Heart left ventricle (tissue), 16 donors: ENCODE results near the gene NPHP4. TPM values are rescaled to one million over a fixed set of nuclear protein-coding genes. Genes with fewer than 3 reads are reported as not detected.

Experiments used
- ATAC-seq, 4 donors: fragments of 200-7000 bp; cut with Tn5 transposase; one replicate each; pipeline ENCODE4 v1.9.1; 2020 to 2022; ENCODE audit warnings: moderate library complexity in 4 of 4, mild to moderate bottlenecking in 3 of 4, moderate number of reproducible peaks in 1 of 4
- DNase-seq, 5 donors: peaks; one replicate each; pipeline ENCODE4 v3.0.0-alpha.2; 2020
- H3K27ac ChIP-seq, 12 donors: fragments of 200-600 bp; sonication (generic) in 4 of 12; one replicate each; pipeline versions ENCODE4 v1.5.0 to v1.8.0; 2016 to 2022; ENCODE audit warnings: mild to moderate bottlenecking in 2 of 12
- H3K27me3 ChIP-seq, 9 donors: fragments of 200-600 bp; sonication (generic) in 2 of 9; one replicate each; pipeline versions ENCODE4 v1.5.1 to v1.8.0; 2016 to 2022; ENCODE audit warnings: mild to moderate bottlenecking in 3 of 9
- H3K36me3 ChIP-seq, 9 donors: fragments of 200-600 bp; sonication (generic) in 2 of 9; one replicate each; pipeline versions ENCODE4 v1.5.0 to v1.8.0; 2018 to 2022; ENCODE audit warnings: mild to moderate bottlenecking in 2 of 9
- H3K4me1 ChIP-seq, 12 donors: fragments of 200-600 bp; sonication (generic) in 4 of 12; one replicate each; pipeline versions ENCODE4 v1.5.0 to v1.8.0; 2016 to 2022; ENCODE audit warnings: mild to moderate bottlenecking in 3 of 12
- H3K4me3 ChIP-seq, 12 donors: fragments of 200-600 bp; sonication (generic) in 4 of 12; one replicate each; pipeline versions ENCODE4 v1.5.0 to v1.8.0; 2017 to 2022; ENCODE audit warnings: mild to moderate bottlenecking in 9 of 12, moderate library complexity in 4 of 12
- H3K9me3 ChIP-seq, 12 donors: fragments of 200-600 bp; sonication (generic) in 4 of 12; one replicate each; pipeline versions ENCODE4 v1.5.0 to v1.8.0; 2016 to 2022; ENCODE audit warnings: mild to moderate bottlenecking in 1 of 12
- POLR2A ChIP-seq, 2 donors: fragments of 450-650 bp; IDR thresholded peaks; one replicate each; pipeline ENCODE4 v1.6.1; 2017; ENCODE audit warnings: antibody characterized with exemption in 2 of 2, mild to moderate bottlenecking in 2 of 2, moderate library complexity in 2 of 2
- WGBS, 4 donors: extraction: QIAGEN DNeasy Blood & Tissue Kit in 2 of 4; methylation state at CpG; one replicate each; pipeline versions ENCODE4 v1.1.5 to v1.1.7; 2013 to 2018; 5-methylcytosine and 5-hydroxymethylcytosine counted together
- intact Hi-C, 10 donors: fragments of 100-400 bp; cut with DNase I; formaldehyde crosslinking; loops; one replicate each; pipeline versions ENCODE4 v1.11.1 to v1.14.2; 2022
- polyA plus RNA-seq, 2 donors: library from polyadenylated mRNA; stranded (reverse); fragments of 200-250 nt; gene quantifications; one replicate each; pipeline ENCODE4 v1.2.3, GENCODE V29; 2013
- total RNA-seq, 9 donors: library from RNA; depleted of rRNA in 2 of 9; stranded (reverse); fragments of >200 nt in 2 of 9; fragmentation: NEBNext Ultra II Directional in 3 of 9; extraction: Animal tissue kit (Norgen Biotek cat#: 25700) in 3 of 9; gene quantifications; one replicate each; pipeline versions ENCODE4 v1.1.0 to v1.2.4, GENCODE V29; 2016 to 2023
- TF ChIP-seq, protein P1 (sequence below), 12 donors: fragments of 200-600 bp; sonication (generic) in 4 of 12; IDR thresholded peaks; one replicate each; pipeline versions ENCODE4 v1.5.0 to v1.8.0; 2018 to 2022; ENCODE audit warnings: antibody characterized with exemption in 12 of 12, mild to moderate bottlenecking in 5 of 12
- donor health status: ischemic (EF 13 %, LVEDD 7.1; RV severe dilation, severe dysfunction).
- donor health status: healthy with polysubstance abuse.
- donor health status: DM: no; HTN: yes; CAD: no.
- donor health status: DM: no; HTN: no; CAD: no.
- donor health status: ischemic (EF 25% LVEDD 6.9; RV normal size, moderate dysfunction).
- donor health status: ischemic (EF 25% LVEDD 5.7; RV mildly dilated, moderate dysfunction).
- donor health status: healthy.
- donor health status: DM: yes; HTN: yes; CAD: no.
- donor health status: ischemic (EF 35%, LVEDD 5.7; RV mildly dilated, moderate dysfunction).
- donor health status: nonischemic (EF 11% LVEDD 7.7; RV severe dilation, severe dysfunction).
- donor health status: DM: yes; HTN: yes; CAD: no.
- donor health status: PGD.
- donor health status: ischemic (EF 29% LVEDD 5.4; RV normal size, mild dysfunction).
- donor health status: nonischemic (EF 23%, LVEDD 6.1; RV moderate dilation, normal function).

Gene NPHP4
- total and polyA plus RNA-seq, 11 donors, result 2.1 to 6.3 (median 3.1) TPM

DNA sequence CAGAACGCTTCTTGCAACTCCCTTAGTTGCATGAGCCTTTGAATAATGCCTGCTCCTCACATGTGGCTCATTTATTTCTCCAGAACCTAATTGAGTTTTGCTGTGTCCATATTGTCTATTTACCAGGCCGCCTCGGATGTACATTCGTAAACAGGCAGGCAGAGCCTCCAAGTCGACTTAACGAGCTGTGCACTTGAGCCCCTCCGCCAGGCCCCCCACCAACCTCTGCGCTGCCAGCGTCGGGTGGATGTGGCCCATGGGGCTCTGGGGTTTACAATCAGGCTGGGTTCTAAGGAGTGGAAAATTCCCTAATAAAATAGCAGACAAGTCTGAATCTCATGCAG lies 106.1 kb downstream of the NPHP4 start:
- no peak for ATAC-seq
- H3K4me1 ChIP-seq, result peaks cover 0 to 8% (median 0%) of the 10 kb centered on the region in 12 donors
- intact Hi-C loops, result no loop called here
- peak in 1 of 5 donors; percentile 14 for DNase-seq
- no peak overlapping the region for H3K4me3 ChIP-seq
- no peaks in the 10 kb centered on the region for H3K27me3 ChIP-seq
- H3K36me3 ChIP-seq, result peaks cover 0 to 36% (median 0%) of the 10 kb centered on the region in 9 donors
- 86 to 93% (median 91%) methylated on average over 10 of the region's 10 CpGs for WGBS, 4 donors
- TF ChIP-seq POLR2A (IDR thresholded peaks at IDR 0.05), result no peak
- TF ChIP-seq, protein P1, sequence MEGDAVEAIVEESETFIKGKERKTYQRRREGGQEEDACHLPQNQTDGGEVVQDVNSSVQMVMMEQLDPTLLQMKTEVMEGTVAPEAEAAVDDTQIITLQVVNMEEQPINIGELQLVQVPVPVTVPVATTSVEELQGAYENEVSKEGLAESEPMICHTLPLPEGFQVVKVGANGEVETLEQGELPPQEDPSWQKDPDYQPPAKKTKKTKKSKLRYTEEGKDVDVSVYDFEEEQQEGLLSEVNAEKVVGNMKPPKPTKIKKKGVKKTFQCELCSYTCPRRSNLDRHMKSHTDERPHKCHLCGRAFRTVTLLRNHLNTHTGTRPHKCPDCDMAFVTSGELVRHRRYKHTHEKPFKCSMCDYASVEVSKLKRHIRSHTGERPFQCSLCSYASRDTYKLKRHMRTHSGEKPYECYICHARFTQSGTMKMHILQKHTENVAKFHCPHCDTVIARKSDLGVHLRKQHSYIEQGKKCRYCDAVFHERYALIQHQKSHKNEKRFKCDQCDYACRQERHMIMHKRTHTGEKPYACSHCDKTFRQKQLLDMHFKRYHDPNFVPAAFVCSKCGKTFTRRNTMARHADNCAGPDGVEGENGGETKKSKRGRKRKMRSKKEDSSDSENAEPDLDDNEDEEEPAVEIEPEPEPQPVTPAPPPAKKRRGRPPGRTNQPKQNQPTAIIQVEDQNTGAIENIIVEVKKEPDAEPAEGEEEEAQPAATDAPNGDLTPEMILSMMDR (IDR thresholded peaks at IDR 0.05), result no peak
- no peaks in the 10 kb centered on the region for H3K9me3 ChIP-seq
- H3K27ac ChIP-seq, result no peak overlapping the region

DNA sequence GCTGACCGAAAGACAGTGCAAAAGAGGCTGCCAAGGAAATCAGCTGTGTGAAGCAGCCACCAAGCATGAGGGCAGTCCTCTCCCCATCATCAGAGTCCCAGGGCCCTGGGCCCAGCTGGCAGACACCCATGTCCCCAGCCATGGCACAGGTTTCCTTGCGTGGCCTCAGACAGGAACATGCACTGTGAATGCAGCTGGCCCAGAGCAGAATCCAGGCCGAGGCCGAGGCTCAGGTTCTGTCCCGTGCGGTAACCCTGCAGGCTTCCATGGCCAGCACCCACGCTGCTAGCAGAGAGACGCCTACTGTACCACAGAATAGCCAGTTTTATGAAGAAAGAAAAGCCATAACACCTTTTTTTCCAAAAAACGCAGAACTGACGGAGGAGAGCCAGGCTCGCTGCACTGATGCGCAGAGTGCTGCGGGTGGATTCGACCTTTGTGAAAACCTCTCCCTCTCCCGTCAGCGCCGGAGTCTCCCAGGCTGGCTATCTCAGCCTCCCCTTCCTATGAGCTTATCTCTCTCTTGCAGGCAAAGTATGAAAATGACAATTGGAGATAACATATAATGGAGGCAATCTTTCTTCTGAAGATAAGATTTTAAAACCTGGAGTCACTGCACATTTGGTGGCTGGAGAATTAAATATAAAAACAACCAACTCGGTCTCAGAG lies 106.6 kb downstream of the NPHP4 start:
- no peak for ATAC-seq
- 86 to 89% (median 88%) methylated on average over 18 of the region's 18 CpGs for WGBS, 4 donors
- H3K36me3 ChIP-seq, result peaks cover 0 to 34% (median 0%) of the 10 kb centered on the region in 9 donors
- no peaks in the 10 kb centered on the region for H3K27me3 ChIP-seq
- intact Hi-C loops, result no loop called here
- DNase-seq, result peak in 2 of 5 donors; percentile 7 to 15
- H3K4me1 ChIP-seq, result peaks cover 0 to 8% (median 0%) of the 10 kb centered on the region in 12 donors
- H3K4me3 ChIP-seq, result no peak overlapping the region
- H3K27ac ChIP-seq, result no peak overlapping the region
- peaks cover 0 to 1% (median 0%) of the 10 kb centered on the region in 12 donors for H3K9me3 ChIP-seq
- no peak for TF ChIP-seq POLR2A (IDR thresholded peaks at IDR 0.05)
- TF ChIP-seq, protein P1 (IDR thresholded peaks at IDR 0.05), result no peak

DNA sequence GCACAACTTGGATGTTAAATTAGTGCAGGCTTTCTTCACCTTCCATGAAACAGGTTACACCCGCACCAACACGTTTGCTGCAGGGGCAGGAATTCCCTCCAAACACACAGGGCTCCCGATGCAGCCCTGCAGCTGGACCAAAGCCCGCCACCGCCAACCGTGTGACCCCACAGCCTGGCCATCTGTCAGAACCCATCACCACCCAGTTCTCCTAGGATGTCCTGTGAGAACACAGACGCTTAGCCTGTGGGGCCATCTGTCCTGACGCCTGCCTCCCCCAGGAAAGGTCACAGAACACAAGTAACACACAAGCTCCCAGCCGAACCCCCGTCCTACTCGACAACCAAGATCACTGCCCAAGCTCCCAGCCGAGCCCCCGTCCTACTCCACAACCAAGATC lies 108.1 kb downstream of the NPHP4 start:
- H3K27me3 ChIP-seq, result no peaks in the 10 kb centered on the region
- H3K27ac ChIP-seq, result no peak overlapping the region
- 88 to 91% (median 90%) methylated on average over 13 of the region's 13 CpGs for WGBS, 4 donors
- ATAC-seq (no peak), DNase-seq (peak in 2 of 5 donors; percentile 20 to 58)
- intact Hi-C loops, result no loop called here
- peaks cover 0 to 8% (median 0%) of the 10 kb centered on the region in 12 donors for H3K4me1 ChIP-seq
- no peak for TF ChIP-seq POLR2A (IDR thresholded peaks at IDR 0.05)
- TF ChIP-seq, protein P1 (IDR thresholded peaks at IDR 0.05), result no peak
- peaks cover 0 to 34% (median 4%) of the 10 kb centered on the region in 9 donors for H3K36me3 ChIP-seq
- peaks cover 0 to 5% (median 0%) of the 10 kb centered on the region in 12 donors for H3K9me3 ChIP-seq
- no peak overlapping the region for H3K4me3 ChIP-seq

DNA sequence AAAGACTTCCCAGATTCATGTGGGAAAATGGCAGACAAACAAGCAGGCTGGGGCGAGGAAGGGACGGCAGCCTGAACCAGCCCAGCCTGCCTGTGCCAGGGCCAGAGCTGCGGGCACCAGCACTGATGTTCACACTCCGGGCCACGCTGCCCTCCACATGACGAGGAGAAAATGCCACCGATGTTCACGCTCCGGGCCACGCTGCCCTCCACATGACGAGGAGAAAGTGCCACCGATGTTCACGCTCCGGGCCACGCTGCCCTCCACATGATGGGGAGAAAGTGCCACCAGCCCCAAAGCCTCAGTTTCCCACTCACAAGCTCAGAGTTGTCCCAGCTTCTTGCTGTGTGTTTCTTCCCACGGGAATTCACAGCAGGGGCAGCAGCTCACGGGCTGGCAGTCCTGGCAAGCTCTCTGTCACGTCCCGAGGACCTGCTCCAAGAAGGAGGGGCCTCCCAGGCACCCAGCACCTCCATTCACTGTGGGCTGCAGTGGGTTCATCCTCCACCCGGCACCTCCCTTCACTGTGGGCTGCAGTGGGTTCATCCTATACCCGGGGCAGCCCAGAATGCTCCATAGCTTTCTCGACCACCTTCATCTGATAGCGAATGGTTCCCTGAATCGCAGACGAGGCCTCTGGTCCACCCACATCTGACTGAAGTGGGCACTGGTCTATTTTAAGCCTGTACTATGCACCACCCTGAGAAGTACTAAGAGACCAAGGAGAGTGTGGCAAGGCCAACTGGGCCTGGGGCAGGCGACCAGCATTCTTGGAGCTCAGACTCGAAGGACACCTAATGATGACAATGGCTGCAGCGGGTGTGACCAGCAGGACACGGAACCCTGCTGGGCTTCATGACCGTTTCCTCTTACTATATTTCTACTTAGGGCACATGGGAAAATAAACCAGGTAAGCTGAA lies 108.8 kb downstream of the NPHP4 start:
- TF ChIP-seq, protein P1 (IDR thresholded peaks at IDR 0.05), result no peak
- no peak for TF ChIP-seq POLR2A (IDR thresholded peaks at IDR 0.05)
- peaks cover 0 to 8% (median 0%) of the 10 kb centered on the region in 12 donors for H3K4me1 ChIP-seq
- no peaks in the 10 kb centered on the region for H3K27me3 ChIP-seq
- ATAC-seq, result peak in 2 of 4 donors; percentile 26 to 32
- peaks cover 0 to 42% (median 4%) of the 10 kb centered on the region in 9 donors for H3K36me3 ChIP-seq
- intact Hi-C loops, result no loop called here
- peak in 2 of 5 donors; percentile 16 to 29 for DNase-seq
- 77 to 91% (median 86%) methylated on average over 23 to 30 of the region's 30 CpGs for WGBS, 4 donors
- peaks cover 0 to 5% (median 0%) of the 10 kb centered on the region in 12 donors for H3K9me3 ChIP-seq
- no peak overlapping the region for H3K4me3 ChIP-seq
- no peak overlapping the region for H3K27ac ChIP-seq
